DMS79 (cell line): ENCODE results near the gene PRPF38B.
"Not testable (repeated sequence)": the region's sequence is repeated elsewhere in the genome, so short reads cannot be mapped to it uniquely, and the experiment has no call there.

Experiments
- DNase-seq: peaks from one replicate; lab custom pipeline; 2025; lab: John Stamatoyannopoulos, UW

The PRPF38B gene

GRCh38 chr1:108679586-108680213, 12.4 kb upstream of the PRPF38B start:
- no peak for DNase-seq

- not testable (repeated sequence) for DNase-seq
These were observed 10.4 kb upstream of the PRPF38B start for GRCh38 chr1:108681701-108682100.

- DNase-seq: no peak
These were observed 6.6 kb upstream of the PRPF38B start for GRCh38 chr1:108685529-108685928.

GRCh38 chr1:108686614-108687313, 5.3 kb upstream of the PRPF38B start:
- DNase-seq: no peak

DNA sequence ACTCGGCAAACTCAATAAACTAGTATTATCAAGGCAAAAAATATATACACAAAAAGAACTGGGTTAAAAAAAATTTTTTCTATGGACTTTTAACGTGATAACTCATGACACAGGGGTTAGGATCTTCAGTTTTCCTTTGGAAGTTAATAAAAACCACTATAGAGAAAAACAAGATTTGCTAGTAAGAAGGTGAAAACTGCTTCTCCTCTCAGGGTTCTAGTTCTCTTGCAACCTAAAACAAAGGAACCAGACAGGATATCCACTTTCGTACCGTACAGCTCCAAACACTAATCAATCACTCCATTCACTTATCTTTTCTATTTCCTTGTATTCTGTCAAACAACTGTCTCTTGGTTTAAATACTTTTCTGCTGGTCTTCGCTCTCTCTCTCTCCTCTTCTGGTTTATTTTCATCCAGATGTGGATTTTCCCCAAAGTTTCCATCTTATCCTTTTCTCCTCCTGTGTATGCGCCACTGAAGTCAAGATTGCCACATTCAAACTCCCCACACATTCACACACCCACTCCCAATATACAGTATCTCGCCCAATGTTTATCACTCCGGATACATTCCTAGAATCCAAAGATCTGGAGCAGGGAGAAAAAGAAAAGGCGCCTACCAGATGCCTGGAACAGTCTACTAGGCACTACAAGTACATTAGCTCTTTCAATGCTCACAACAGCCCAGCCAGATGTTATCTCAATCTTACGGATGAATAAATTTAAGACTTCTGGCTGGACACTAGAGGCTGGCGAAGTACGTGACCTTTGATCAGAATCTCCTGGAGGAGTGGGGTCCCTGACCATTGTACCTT, 775 bp upstream of the PRPF38B start:
- no peak for DNase-seq

- DNase-seq: peak; percentile 51
These were observed 880 bp downstream of the PRPF38B start for GRCh38 chr1:108692724-108693655.

GRCh38 chr1:108695535-108695934, 3.4 kb downstream of the PRPF38B start:
- no peak for DNase-seq

GRCh38 chr1:108699375-108700332, 7.5 kb downstream of the PRPF38B start:
- DNase-seq: no peak

GRCh38 chr1:108701176-108701849, 9.2 kb downstream of the PRPF38B start:
- no peak for DNase-seq

GRCh38 chr1:108702109-108702508, 10.0 kb downstream of the PRPF38B start:
- DNase-seq: not testable (repeated sequence)

GRCh38 chr1:108703939-108704338, 11.8 kb downstream of the PRPF38B start:
- DNase-seq: no peak

DNA sequence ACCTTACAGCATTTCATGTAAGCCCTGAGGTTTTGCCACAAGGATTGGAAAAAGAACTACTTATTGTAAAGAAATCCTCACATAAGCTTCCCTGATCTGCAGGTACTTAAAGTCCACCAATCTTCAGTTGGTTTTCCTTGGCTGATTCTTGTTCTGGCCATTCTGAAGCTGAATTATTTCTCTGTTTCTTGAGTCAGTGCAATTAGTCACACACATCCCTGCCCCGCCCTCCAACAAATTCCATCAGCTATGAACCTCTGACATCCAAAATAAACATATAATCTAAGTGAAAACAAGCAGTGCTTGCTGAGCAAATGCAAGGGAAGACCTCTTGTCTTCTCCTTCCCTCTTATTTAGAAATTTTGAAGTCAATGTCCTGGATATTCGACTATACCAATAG, 12.4 kb downstream of the PRPF38B start:
- DNase-seq: no peak

GRCh38 chr1:108706643-108707042, 14.5 kb downstream of the PRPF38B start:
- DNase-seq: no peak

- no peak for DNase-seq
These were observed 16.9 kb downstream of the PRPF38B start for GRCh38 chr1:108708691-108709660.

DNA sequence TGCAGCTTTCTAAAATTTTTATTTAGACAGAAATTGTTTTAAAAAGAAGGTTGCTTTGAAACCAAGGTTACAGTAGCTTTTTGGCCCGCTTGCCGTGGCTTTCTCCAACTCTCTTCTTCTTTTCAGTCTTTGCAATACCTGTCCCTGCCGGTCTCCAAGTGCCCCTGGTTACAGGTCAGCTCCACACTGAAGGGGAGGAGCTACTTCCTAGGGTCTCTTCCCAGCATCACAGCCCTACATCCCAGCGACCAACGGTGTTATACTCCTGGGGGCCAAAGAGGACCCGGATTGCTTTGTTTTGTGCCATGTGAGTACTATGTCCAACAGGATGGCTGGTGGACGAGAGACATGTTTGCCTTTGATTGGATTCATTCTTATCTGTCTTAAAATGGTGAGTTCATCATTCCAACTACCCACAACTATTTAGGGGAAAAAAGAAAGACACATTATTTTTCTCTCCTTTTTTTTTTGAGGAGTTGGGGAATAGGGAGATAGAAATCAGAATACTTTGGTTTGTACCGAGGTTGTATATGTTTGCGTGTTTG, 20.6 kb downstream of the PRPF38B start, which contains the start of gene FNDC7:
FNDC7 (plus strand) TSS at position 303 of the 545 bp plus-strand sequence; CDS start at position 329, 26 bp downstream.
- DNase-seq: no peak

GRCh38 chr1:108715932-108716331, 23.8 kb downstream of the PRPF38B start:
- DNase-seq: no peak

GRCh38 chr1:108716437-108717230, 24.5 kb downstream of the PRPF38B start:
- no peak for DNase-seq
